Large intestine (tissue), 1 donor: ENCODE results near the gene DAPK3. TPM values are rescaled to one million over a fixed set of nuclear protein-coding genes. Genes with fewer than 3 reads are reported as not detected.

ENCODE experiments used
- polyA plus RNA-seq: library from polyadenylated mRNA; unstranded; fragments of 120-200 nt; gene quantifications from one replicate; pipeline ENCODE4 v1.2.1, GENCODE V29; 2013

The DAPK3 gene
- polyA plus RNA-seq, 1 donor: 52.9 TPM

Other genes with a start within 250 kb of the DAPK3 start
- 21.1 TPM for gene APBA3, start 209.4 kb downstream of the DAPK3 start, polyA plus RNA-seq
- gene MRPL54, start 208.4 kb downstream of the DAPK3 start, polyA plus RNA-seq: 52.1 TPM
- 0.01 TPM for gene RAX2, start 198.9 kb downstream of the DAPK3 start, polyA plus RNA-seq
- 4.9 TPM for gene MATK, start 184.7 kb downstream of the DAPK3 start, polyA plus RNA-seq
- gene ZFR2, start 102.1 kb downstream of the DAPK3 start, polyA plus RNA-seq: 1.8 TPM
- gene ATCAY, start 90.4 kb downstream of the DAPK3 start, polyA plus RNA-seq: 5.4 TPM
- gene NMRK2, start 38.0 kb downstream of the DAPK3 start, polyA plus RNA-seq: 0.43 TPM
- gene EEF2, start 14.4 kb upstream of the DAPK3 start, polyA plus RNA-seq: 1,852 TPM
- gene PIAS4, start 36.6 kb upstream of the DAPK3 start, polyA plus RNA-seq: 26.8 TPM
- 34.1 TPM for gene ZBTB7A, start 95.8 kb upstream of the DAPK3 start, polyA plus RNA-seq
- 188 TPM for gene MAP2K2, start 153.0 kb upstream of the DAPK3 start, polyA plus RNA-seq
- 140 TPM for gene CREB3L3, start 182.5 kb upstream of the DAPK3 start, polyA plus RNA-seq
- gene SIRT6, start 211.5 kb upstream of the DAPK3 start, polyA plus RNA-seq: 27.8 TPM
- 2.8 TPM for gene ANKRD24, start 211.6 kb upstream of the DAPK3 start, polyA plus RNA-seq